ENCODE data around the gene SNAPIN. TPM values are rescaled to one million over a fixed set of nuclear protein-coding genes. Genes with fewer than 3 reads are reported as not detected.

SNAPIN gene
- polyA plus RNA-seq, 3 donors, result 49.4 to 56.0 (median 53.9) TPM

Other genes starting within 250 kb of the SNAPIN start
- gene S100A7A, start 242.2 kb upstream of the SNAPIN start, polyA plus RNA-seq (ENCODE audit: insufficient read length in 3 of 3), result not detected
- gene S100A7, start 198.1 kb upstream of the SNAPIN start, polyA plus RNA-seq (ENCODE audit: insufficient read length in 3 of 3), result under 1 TPM; 0.56 to 0.65 (median 0.61) TPM
- 100 to 1,000 TPM; 182 to 242 (median 198) TPM for gene S100A6, start 122.7 kb upstream of the SNAPIN start, polyA plus RNA-seq (ENCODE audit: insufficient read length in 3 of 3)
- gene S100A5, start 117.8 kb upstream of the SNAPIN start, polyA plus RNA-seq (ENCODE audit: insufficient read length in 3 of 3), result 1 to 10 TPM in 2 of 3 donors, under 1 TPM in 1; 0.85 to 1.3 (median 1.2) TPM
- gene S100A4, start 112.9 kb upstream of the SNAPIN start, polyA plus RNA-seq (ENCODE audit: insufficient read length in 3 of 3), result 10 to 100 TPM; 31.8 to 32.4 (median 32.1) TPM
- under 1 TPM in 2 of 3 donors, not detected in 1; 0.32 to 0.57 TPM for gene S100A3, start 109.4 kb upstream of the SNAPIN start, polyA plus RNA-seq (ENCODE audit: insufficient read length in 3 of 3)
- 1 to 10 TPM; 3.8 to 9.8 (median 4.1) TPM for gene S100A2, start 92.9 kb upstream of the SNAPIN start, polyA plus RNA-seq (ENCODE audit: insufficient read length in 3 of 3)
- gene S100A16, start 45.6 kb upstream of the SNAPIN start, polyA plus RNA-seq (ENCODE audit: insufficient read length in 3 of 3), result 100 to 1,000 TPM in 2 of 3 donors, 10 to 100 TPM in 1; 91.9 to 107 (median 106) TPM
- 10 to 100 TPM; 16.9 to 22.1 (median 17.3) TPM for gene S100A14, start 42.4 kb upstream of the SNAPIN start, polyA plus RNA-seq (ENCODE audit: insufficient read length in 3 of 3)
- gene S100A13, start 31.2 kb upstream of the SNAPIN start, polyA plus RNA-seq (ENCODE audit: insufficient read length in 3 of 3), result 100 to 1,000 TPM; 143 to 162 (median 159) TPM
- gene S100A1, start 30.3 kb upstream of the SNAPIN start, polyA plus RNA-seq (ENCODE audit: insufficient read length in 3 of 3), result 10 to 100 TPM; 21.9 to 29.8 (median 23.3) TPM
- gene CHTOP, start 24.6 kb upstream of the SNAPIN start, polyA plus RNA-seq (ENCODE audit: insufficient read length in 3 of 3), result 100 to 1,000 TPM; 121 to 142 (median 124) TPM
- 100 to 1,000 TPM; 240 to 334 (median 322) TPM for gene ILF2, start 12.3 kb downstream of the SNAPIN start, polyA plus RNA-seq (ENCODE audit: insufficient read length in 3 of 3)
- gene NPR1, start 20.0 kb downstream of the SNAPIN start, polyA plus RNA-seq (ENCODE audit: insufficient read length in 3 of 3), result 10 to 100 TPM; 61.2 to 74.4 (median 73.8) TPM
- 100 to 1,000 TPM; 105 to 155 (median 107) TPM for gene INTS3, start 69.3 kb downstream of the SNAPIN start, polyA plus RNA-seq (ENCODE audit: insufficient read length in 3 of 3)
- 10 to 100 TPM; 35.4 to 43.3 (median 40.5) TPM for gene SLC27A3, start 116.7 kb downstream of the SNAPIN start, polyA plus RNA-seq (ENCODE audit: insufficient read length in 3 of 3)

All from renal cortex interstitium (tissue), 3 donors.